ENCODE measurements around the gene SERPINA5. TPM values are rescaled to one million over a fixed set of nuclear protein-coding genes. Genes with fewer than 3 reads are reported as not detected.

The SERPINA5 gene
- total and polyA plus RNA-seq, 2 of the 8 experiments (the other 6 are each of a cell fraction or from before 2014, with no cell fraction given): 1.8 to 1.9 TPM

DNA sequence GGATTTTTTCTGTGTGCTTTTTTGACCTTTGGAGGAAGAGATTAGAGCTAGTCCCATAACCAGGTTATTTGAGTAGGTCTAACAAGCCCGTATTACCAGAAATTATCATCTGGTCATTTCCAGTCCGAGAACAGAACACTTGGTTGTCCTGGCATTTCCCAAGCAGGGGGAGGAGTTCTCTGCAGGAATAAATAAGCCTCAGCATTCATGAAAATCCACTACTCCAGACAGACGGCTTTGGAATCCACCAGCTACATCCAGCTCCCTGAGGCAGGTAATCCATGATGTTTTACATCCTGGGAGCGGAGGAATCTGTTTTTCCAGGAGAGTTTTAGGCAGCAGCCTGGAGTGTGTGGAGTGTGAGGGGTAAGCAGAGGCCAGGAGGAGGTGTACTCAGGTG is 30.9 kb downstream of the SERPINA5 start, which contains the start of gene SERPINA3:
SERPINA3 (plus strand) TSS at position 218 of the 400 bp plus-strand sequence. CDS start 2,051 bp downstream, outside the sequence.
- Histone ChIP-seq H3K9me3 (ENCODE audit: insufficient read depth in 2 of 2, low read depth in 1 of 2, low read length in 1 of 2) (peaks cover 0 to 8% of the 10 kb centered on the region in 2 experiments; a peak in 2 of 4 replicates), H3K4ac (replicated peaks; ENCODE audit: insufficient read length, low read depth, low read length) (no peak within 1 kb of the TSS), H3K4me3 (ENCODE audit: extremely low read depth in 1 of 4, insufficient read depth in 2 of 4, low read depth in 3 of 4, low read length in 4 of 4) (no peak within 1 kb of the TSS), H3K27ac (ENCODE audit: low read depth, low read length) (no peak within 1 kb of the TSS), H3K23ac (ENCODE audit: insufficient read length) (no peak within 1 kb of the TSS), H2AFZ (ENCODE audit: low read length) (no peak within 1 kb of the TSS), H2BK5ac (ENCODE audit: low read depth, low read length) (no peak within 1 kb of the TSS), H2BK120ac (replicated peaks; ENCODE audit: low read depth, low read length) (no peak within 1 kb of the TSS), H3K4me1 (replicated peaks in 1 of 4; ENCODE audit: control insufficient read depth in 3 of 4, insufficient read depth in 4 of 4, low read length in 3 of 4) (no peaks in the 10 kb centered on the region; a peak in 1 of 7 replicates), H2BK20ac (ENCODE audit: low read length) (no peak within 1 kb of the TSS), H2BK12ac (ENCODE audit: low read depth, low read length) (no peak within 1 kb of the TSS), H3K79me2 (ENCODE audit: control insufficient read depth in 1 of 2, insufficient read depth in 2 of 2, low read length in 2 of 2) (no peaks in the 10 kb centered on the region), H3K9ac (replicated peaks in 1 of 4; ENCODE audit: extremely low read depth in 1 of 4, low read depth in 3 of 4, low read length in 3 of 4) (no peak within 1 kb of the TSS), H4K20me1 (replicated peaks in 1 of 2; ENCODE audit: control insufficient read depth in 1 of 2, insufficient read depth in 2 of 2, low read length in 2 of 2) (no peaks in the 10 kb centered on the region), H3K36me3 (ENCODE audit: control insufficient read depth in 2 of 4, insufficient read depth in 4 of 4, low read length in 3 of 4) (no peaks in the 10 kb centered on the region), H4K8ac (ENCODE audit: extremely low read depth, insufficient read depth, low read length) (no peak within 1 kb of the TSS), H4K91ac (replicated peaks; ENCODE audit: insufficient read length, low read length) (no peak within 1 kb of the TSS), H4K5ac (ENCODE audit: insufficient read length, low read depth, low read length) (no peak within 1 kb of the TSS), H3K79me1 (ENCODE audit: low read depth, low read length) (no peaks in the 10 kb centered on the region), H3K27me3 (replicated peaks in 1 of 4; ENCODE audit: control insufficient read depth in 3 of 4, extremely low read depth in 1 of 4, insufficient read depth in 3 of 4, low read length in 3 of 4) (no peaks in the 10 kb centered on the region), H2BK15ac (ENCODE audit: low read length) (no peak within 1 kb of the TSS), H3K4me2 (ENCODE audit: insufficient read depth in 1 of 2, low read depth in 2 of 2, low read length in 2 of 2) (no peak within 1 kb of the TSS), H3K56ac (replicated peaks; ENCODE audit: insufficient read length, low read depth, low read length) (no peak within 1 kb of the TSS), H3K14ac (ENCODE audit: insufficient read length) (no peak within 1 kb of the TSS), H3K18ac (ENCODE audit: extremely low read depth, low read length) (no peak within 1 kb of the TSS; the same call in 1 of the 2 replicates), H3K23me2 (ENCODE audit: low read depth, low read length) (no peaks in the 10 kb centered on the region), H2AK5ac (ENCODE audit: low read depth, low read length) (no peak within 1 kb of the TSS)
- DNase-seq (ENCODE audit: low read depth in 1 of 2, low spot score in 2 of 2): no peak
- no peak for FAIRE-seq
- POLR2A ChIA-PET (ENCODE audit: partially characterized antibody): no interaction called here
- CTCF ChIA-PET (ENCODE audit: partially characterized antibody): interaction anchor here (0.9 to 1.2 kb wide), 2 partner anchors 9 to 13 kb away, joined by 5 read pairs; no protein-coding TSS in a partner anchor
- 88% methylated on average over 4 of the region's 4 CpGs; no CpG with 5 or more reads in 1 of the 2 experiments for WGBS, 2 experiments (ENCODE audit: extremely low coverage in 1 of 2, insufficient coverage in 1 of 2, insufficient read length in 1 of 2, insufficient replicate concordance in 2 of 2, low coverage in 1 of 2, low lambda C conversion rate in 2 of 2, missing lambda C conversion rate in 1 of 2)
- TF ChIP-seq BACH1 (IDR thresholded peaks at IDR 0.05; ENCODE audit: low read length): no peak
- no peak for TF ChIP-seq KDM1A (IDR thresholded peaks at IDR 0.05; ENCODE audit: borderline replicate concordance, low read length)
- no peak for TF ChIP-seq GABPA (IDR thresholded peaks at IDR 0.05; ENCODE audit: borderline replicate concordance, insufficient read depth, low read length)

Measured in H1 (cell line).